Gastrocnemius medialis (tissue), 4 donors: ENCODE results near the gene IRS1. TPM values are rescaled to one million over a fixed set of nuclear protein-coding genes. Genes with fewer than 3 reads are reported as not detected.

Experiments
- ATAC-seq, 2 donors: fragments of 150-250 bp; one replicate each; pipeline ENCODE4 v1.9.1; 2016
- DNase-seq, 2 donors: peaks; one replicate each; pipeline ENCODE4 v3.0.0-alpha.2; 2019
- H3K27ac ChIP-seq, 4 donors: fragments of 200-600 bp; sonication (generic); 1 replicate in 1 of 4; 2 replicates in 3 of 4; pipeline ENCODE4 v1.5.1; 2016 to 2018; ENCODE audit warnings: mild to moderate bottlenecking in 2 of 4, moderate library complexity in 1 of 4
- H3K27me3 ChIP-seq, 3 donors: fragments of 200-600 bp; sonication (generic) in 2 of 3; 1 replicate in 1 of 3; 2 replicates in 2 of 3; pipeline versions ENCODE4 v1.5.1 to v1.6.0; 2016 to 2019; ENCODE audit warnings: mild to moderate bottlenecking in 1 of 3, moderate library complexity in 1 of 3
- H3K36me3 ChIP-seq, 2 donors: fragments of 200-600 bp; sonication (generic) in 1 of 2; one replicate each; pipeline ENCODE4 v1.5.1; 2017 to 2018
- H3K4me1 ChIP-seq, 2 donors: fragments of 200-600 bp; sonication (generic) in 1 of 2; one replicate each; pipeline ENCODE4 v1.5.1; 2016 to 2017; ENCODE audit warnings: mild to moderate bottlenecking in 2 of 2
- H3K4me3 ChIP-seq, 4 donors: fragments of 200-600 bp; sonication (generic) in 3 of 4; 1 replicate in 1 of 4; 2 replicates in 3 of 4; pipeline ENCODE4 v1.5.1; 2016 to 2019; ENCODE audit warnings: mild to moderate bottlenecking in 2 of 4
- H3K9me3 ChIP-seq, 3 donors: fragments of 200-600 bp; sonication (generic) in 2 of 3; 1 replicate in 1 of 3; 2 replicates in 2 of 3; pipeline ENCODE4 v1.5.1; 2016 to 2019
- POLR2A ChIP-seq, 2 donors: fragments of 450-650 bp; IDR thresholded peaks; one replicate each; pipeline ENCODE4 v1.6.1; 2017; ENCODE audit warnings: antibody characterized with exemption in 2 of 2, mild to moderate bottlenecking in 2 of 2, moderate library complexity in 2 of 2
- in situ Hi-C, 4 donors: fragments of 200-750 bp; cut with MboI; loops; one replicate each; pipeline versions ENCODE4 v1.15.0 to v1.8.0; 2017; ENCODE audit warnings: low sequenced_read_pairs in 4 of 4
- intact Hi-C: fragments of 100-400 bp; cut with DNase I; formaldehyde crosslinking; loops from one replicate; pipeline ENCODE4 v1.15.1; 2023; ENCODE audit warnings: low total_unique reads
- total RNA-seq, 4 donors: library from RNA; depleted of rRNA; stranded (reverse); fragments of >200 nt; gene quantifications; one replicate each; pipeline versions ENCODE4 v1.1.0 to v1.2.3, GENCODE V29; 2016
- TF ChIP-seq, protein P1 (sequence below), 5 experiments: fragments of 450-650 bp in 3 of 5; fragments of 200-600 bp in 2 of 5; sonication (generic) in 2 of 5; IDR thresholded peaks in 4 of 5; conservative IDR thresholded peaks in 1 of 5; 1 replicate in 4 of 5; 2 replicates in 1 of 5; pipeline ENCODE4 v1.5.1; 2016 to 2019; ENCODE audit warnings: antibody characterized with exemption in 5 of 5, mild to moderate bottlenecking in 3 of 5, moderate library complexity in 3 of 5

IRS1 gene
- total RNA-seq, 4 donors from 2014 or later = 2.2 to 71.1 (median 6.3) TPM

DNA sequence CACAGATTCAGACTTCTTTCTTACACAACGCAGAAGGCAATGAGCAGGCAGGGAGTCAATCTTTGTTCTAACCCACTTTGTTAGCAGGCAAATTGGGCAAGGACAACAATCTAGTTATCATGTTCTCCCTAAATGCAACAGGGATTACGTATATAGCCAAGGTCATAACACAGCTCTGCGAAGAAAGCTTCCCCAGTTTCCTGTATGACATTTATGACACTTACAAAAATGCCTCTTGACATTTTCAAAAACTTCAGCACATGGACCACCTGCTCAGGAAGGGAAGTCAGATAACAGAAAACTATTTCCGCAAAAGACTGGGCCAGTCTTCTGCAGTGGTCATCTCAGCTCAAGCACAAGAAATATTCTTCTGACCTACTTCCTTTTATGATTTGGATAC is 106.1 kb downstream of the IRS1 start:
- in situ Hi-C loops (no loop called here), intact Hi-C loops (no loop called here)
- ATAC-seq (no peak), DNase-seq (no peak)
- no peaks in the 10 kb centered on the region for H3K36me3 ChIP-seq
- peak overlapping the region in 3 of 4 donors; percentile 3 to 19 (median 6) for H3K27ac ChIP-seq
- no peak overlapping the region for H3K4me3 ChIP-seq
- H3K9me3 ChIP-seq = no peaks in the 10 kb centered on the region
- TF ChIP-seq, protein P1, sequence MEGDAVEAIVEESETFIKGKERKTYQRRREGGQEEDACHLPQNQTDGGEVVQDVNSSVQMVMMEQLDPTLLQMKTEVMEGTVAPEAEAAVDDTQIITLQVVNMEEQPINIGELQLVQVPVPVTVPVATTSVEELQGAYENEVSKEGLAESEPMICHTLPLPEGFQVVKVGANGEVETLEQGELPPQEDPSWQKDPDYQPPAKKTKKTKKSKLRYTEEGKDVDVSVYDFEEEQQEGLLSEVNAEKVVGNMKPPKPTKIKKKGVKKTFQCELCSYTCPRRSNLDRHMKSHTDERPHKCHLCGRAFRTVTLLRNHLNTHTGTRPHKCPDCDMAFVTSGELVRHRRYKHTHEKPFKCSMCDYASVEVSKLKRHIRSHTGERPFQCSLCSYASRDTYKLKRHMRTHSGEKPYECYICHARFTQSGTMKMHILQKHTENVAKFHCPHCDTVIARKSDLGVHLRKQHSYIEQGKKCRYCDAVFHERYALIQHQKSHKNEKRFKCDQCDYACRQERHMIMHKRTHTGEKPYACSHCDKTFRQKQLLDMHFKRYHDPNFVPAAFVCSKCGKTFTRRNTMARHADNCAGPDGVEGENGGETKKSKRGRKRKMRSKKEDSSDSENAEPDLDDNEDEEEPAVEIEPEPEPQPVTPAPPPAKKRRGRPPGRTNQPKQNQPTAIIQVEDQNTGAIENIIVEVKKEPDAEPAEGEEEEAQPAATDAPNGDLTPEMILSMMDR (IDR thresholded peaks at IDR 0.05 in 4 of 5, conservative IDR thresholded peaks at IDR 0.05 in 1 of 5) = no peak
- TF ChIP-seq POLR2A (IDR thresholded peaks at IDR 0.05) = no peak
- no peaks in the 10 kb centered on the region for H3K27me3 ChIP-seq
- peaks cover 41% of the 10 kb centered on the region in 2 donors for H3K4me1 ChIP-seq

DNA sequence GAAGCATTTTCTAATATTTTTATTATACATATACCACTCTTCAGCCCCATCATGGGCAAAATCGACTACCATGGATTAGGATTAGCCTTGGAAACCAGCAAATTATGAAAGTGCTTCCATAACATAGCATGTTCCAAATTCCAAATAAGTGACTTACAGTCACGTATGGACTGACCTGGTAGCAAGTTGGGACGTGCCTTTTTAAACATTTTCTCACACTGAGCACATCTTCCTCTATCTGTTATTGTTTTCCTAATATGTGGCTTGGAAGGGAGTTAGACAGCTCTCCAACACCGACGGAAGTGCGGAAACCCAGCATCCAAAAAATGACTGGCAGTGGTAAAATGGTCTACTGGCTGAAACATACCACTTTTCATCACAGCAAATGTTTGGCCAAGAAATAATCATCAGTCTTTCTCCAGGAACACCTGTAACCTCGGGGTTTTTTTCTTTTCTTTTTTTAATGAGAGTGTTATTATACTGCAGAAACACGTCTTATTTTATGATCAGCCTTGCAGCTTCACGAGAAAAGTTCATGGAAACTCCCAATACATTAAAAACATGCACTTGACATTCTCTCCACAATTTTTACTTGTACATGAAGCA is 107.0 kb downstream of the IRS1 start:
- intact Hi-C loops = no loop called here
- H3K27ac ChIP-seq = peak overlapping the region in 1 of 4 donors; percentile 19
- no peak for ATAC-seq

DNA sequence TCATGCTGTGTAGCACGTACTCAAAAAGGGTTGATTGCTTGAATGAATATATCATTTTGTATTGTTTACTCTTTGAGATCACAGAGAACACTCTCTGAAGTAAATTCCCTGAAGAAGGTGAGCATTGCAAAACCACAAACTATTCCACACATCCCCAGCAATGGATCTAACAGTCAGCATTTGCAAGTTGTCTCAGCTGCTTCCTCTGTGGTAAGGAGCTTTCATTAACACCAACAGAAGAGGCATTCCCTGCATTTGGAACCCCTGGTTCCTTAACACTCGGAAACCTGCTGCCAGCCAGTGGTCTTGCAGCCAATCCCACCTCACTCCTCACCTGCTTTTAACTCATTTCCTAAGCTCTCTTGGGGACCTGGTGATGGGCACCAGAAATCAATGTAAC is 108.4 kb downstream of the IRS1 start:
- intact Hi-C loops (no loop called here), in situ Hi-C loops (no loop called here)
- Histone ChIP-seq H3K27me3 (no peaks in the 10 kb centered on the region), H3K9me3 (no peaks in the 10 kb centered on the region), H3K4me3 (peak overlapping the region in 2 of 4 donors; percentile 20 to 27), H3K27ac (peak overlapping the region; percentile 68 to 84 (median 82)), H3K4me1 (peaks cover 41% of the 10 kb centered on the region in 2 donors), H3K36me3 (no peaks in the 10 kb centered on the region)
- DNase-seq = no peak
- ATAC-seq = peak in 1 of 2 donors; percentile 15
- TF ChIP-seq, protein P1 (IDR thresholded peaks at IDR 0.05 in 4 of 5, conservative IDR thresholded peaks at IDR 0.05 in 1 of 5) = no peak
- TF ChIP-seq POLR2A (IDR thresholded peaks at IDR 0.05) = no peak

More for the DNA sequence above, 107.0 kb downstream of the IRS1 start:
- DNase-seq = no peak
- H3K27me3 ChIP-seq = no peaks in the 10 kb centered on the region
- H3K9me3 ChIP-seq = no peaks in the 10 kb centered on the region
- H3K36me3 ChIP-seq = no peaks in the 10 kb centered on the region
- in situ Hi-C loops = no loop called here
- H3K4me3 ChIP-seq = no peak overlapping the region
- TF ChIP-seq, protein P1 (IDR thresholded peaks at IDR 0.05 in 4 of 5, conservative IDR thresholded peaks at IDR 0.05 in 1 of 5) = no peak
- TF ChIP-seq POLR2A (IDR thresholded peaks at IDR 0.05) = no peak
- H3K4me1 ChIP-seq = peaks cover 41% of the 10 kb centered on the region in 2 donors

DNA sequence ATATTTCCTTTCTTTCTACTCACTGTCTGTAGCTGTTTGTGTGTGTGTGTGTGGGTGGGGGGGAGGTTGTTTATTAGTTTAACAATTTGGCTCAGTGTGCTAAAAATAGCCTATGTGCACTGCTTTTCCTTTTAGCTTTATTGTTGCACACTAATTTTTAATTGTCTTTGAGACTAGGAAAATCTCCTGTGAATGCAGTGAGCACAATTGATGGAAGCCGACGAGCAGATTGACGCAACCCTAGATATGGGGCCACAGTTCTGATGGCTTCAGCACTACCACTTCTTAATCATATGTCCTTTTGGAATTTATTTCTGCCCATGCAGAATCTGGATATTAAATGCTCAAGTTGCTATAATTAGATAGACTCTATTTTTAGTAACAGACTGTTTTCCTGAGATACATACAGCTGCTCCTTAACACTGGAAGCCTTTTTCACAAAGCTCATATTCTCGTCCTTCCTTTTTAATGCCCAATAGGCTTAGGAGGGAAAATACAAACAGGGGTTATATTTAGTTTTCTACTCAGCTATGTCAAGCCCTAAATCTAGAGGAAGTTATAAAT is 109.1 kb downstream of the IRS1 start:
- Histone ChIP-seq H3K9me3 (no peaks in the 10 kb centered on the region), H3K36me3 (no peaks in the 10 kb centered on the region), H3K27me3 (no peaks in the 10 kb centered on the region), H3K4me1 (peaks cover 41% of the 10 kb centered on the region in 2 donors), H3K4me3 (peak overlapping the region; percentile 18 to 34 (median 24)), H3K27ac (peak overlapping the region; percentile 68 to 84 (median 82))
- intact Hi-C loops = no loop called here
- no peak for TF ChIP-seq POLR2A (IDR thresholded peaks at IDR 0.05)
- TF ChIP-seq, protein P1 (IDR thresholded peaks at IDR 0.05 in 4 of 5, conservative IDR thresholded peaks at IDR 0.05 in 1 of 5) = no peak
- no peak for DNase-seq
- in situ Hi-C loops = no loop called here
- ATAC-seq = peak; percentile 76 to 85
